A549 (cell line): ENCODE measurements around the gene NT5C3B.

Experiments used
- CHD2 ChIP-seq: fragments of 150-350 bp; IDR thresholded peaks from 2 replicates; pipeline ENCODE4 v1.6.1; 2014; ENCODE audit warnings: low read length; ENCODE audit not compliant: partially characterized antibody
- POLR2A ChIP-seq: IDR thresholded peaks from 2 replicates; pipeline ENCODE4 v1.6.1; 2012; ENCODE audit warnings: mild to moderate bottlenecking, low read length
- TF ChIP-seq, protein P1 (sequence below): fragments of >200 bp; sonication (Bioruptor Twin); formaldehyde crosslinking; IDR thresholded peaks from 3 replicates; pipeline ENCODE4 v1.5.1; 2016

DNA sequence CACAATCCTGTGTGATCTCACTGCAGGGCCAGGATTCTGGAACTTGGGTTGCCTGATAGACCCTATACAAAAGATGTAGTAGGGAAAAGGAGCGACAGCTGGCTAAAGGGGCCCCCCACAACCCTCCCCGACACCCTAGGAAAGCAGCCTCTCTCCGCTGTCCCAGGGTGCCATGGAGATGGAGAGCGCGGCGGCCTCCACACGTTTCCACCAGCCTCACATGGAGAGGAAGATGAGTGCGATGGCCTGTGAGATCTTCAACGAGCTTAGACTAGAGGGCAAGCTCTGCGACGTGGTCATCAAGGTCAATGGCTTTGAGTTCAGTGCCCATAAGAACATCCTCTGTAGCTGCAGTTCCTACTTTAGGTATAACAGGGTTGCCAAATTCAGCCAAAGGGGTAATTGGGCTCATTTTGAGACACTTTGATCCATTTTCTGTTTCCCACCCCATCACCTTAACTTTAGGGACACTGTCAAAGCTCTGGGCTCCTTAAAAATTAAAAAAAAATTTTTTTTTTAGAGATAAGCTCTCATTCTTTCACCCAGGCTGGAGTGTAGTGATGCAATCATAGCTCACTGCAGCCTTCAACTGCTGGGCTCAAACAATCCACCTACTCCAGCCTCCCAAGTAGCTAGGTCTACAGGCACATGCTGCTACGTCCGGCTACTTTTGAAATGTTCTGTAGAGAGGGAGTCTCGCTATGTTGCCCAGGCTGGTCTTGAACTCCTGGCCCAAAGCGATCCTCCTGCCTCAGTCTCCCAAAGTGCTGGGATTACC is 1.9 kb upstream of the NT5C3B start, which contains the start of gene KLHL10:
- TF ChIP-seq CHD2, result no peak
- TF ChIP-seq, protein P1, sequence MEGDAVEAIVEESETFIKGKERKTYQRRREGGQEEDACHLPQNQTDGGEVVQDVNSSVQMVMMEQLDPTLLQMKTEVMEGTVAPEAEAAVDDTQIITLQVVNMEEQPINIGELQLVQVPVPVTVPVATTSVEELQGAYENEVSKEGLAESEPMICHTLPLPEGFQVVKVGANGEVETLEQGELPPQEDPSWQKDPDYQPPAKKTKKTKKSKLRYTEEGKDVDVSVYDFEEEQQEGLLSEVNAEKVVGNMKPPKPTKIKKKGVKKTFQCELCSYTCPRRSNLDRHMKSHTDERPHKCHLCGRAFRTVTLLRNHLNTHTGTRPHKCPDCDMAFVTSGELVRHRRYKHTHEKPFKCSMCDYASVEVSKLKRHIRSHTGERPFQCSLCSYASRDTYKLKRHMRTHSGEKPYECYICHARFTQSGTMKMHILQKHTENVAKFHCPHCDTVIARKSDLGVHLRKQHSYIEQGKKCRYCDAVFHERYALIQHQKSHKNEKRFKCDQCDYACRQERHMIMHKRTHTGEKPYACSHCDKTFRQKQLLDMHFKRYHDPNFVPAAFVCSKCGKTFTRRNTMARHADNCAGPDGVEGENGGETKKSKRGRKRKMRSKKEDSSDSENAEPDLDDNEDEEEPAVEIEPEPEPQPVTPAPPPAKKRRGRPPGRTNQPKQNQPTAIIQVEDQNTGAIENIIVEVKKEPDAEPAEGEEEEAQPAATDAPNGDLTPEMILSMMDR, result no peak
- no peak for TF ChIP-seq POLR2A
